ENCODE data around the gene FAM78A.

Gene FAM78A

GRCh38 chr9:131291795-131292315, 15.5 kb upstream of the FAM78A start:
- no peaks in the 10 kb centered on the region for H3K9me3 Mint-ChIP-seq
- no peak for TF ChIP-seq CTCF (IDR thresholded peaks at IDR 0.05; ENCODE audit: unreplicated experiment in 3 of 3)
- H3K27me3 Mint-ChIP-seq (ENCODE audit: low read depth), result no peaks in the 10 kb centered on the region
- peak overlapping the region in 1 of 3 experiments; percentile 60 for H3K4me3 Mint-ChIP-seq
- H3K27ac Mint-ChIP-seq, result no peak overlapping the region
- no peaks in the 10 kb centered on the region for H3K36me3 Mint-ChIP-seq (ENCODE audit: low read depth)
- peaks cover 37% of the 10 kb centered on the region for H3K4me1 Mint-ChIP-seq

- peaks cover 2% of the 10 kb centered on the region for H3K27me3 Mint-ChIP-seq (ENCODE audit: low read depth)
- no peaks in the 10 kb centered on the region for H3K36me3 Mint-ChIP-seq (ENCODE audit: low read depth)
- peak overlapping the region; percentile 8 to 83 (median 75) for H3K4me3 Mint-ChIP-seq
- no peak overlapping the region for H3K27ac Mint-ChIP-seq
- no peaks in the 10 kb centered on the region for H3K9me3 Mint-ChIP-seq
- peaks cover 32% of the 10 kb centered on the region for H3K4me1 Mint-ChIP-seq
- no peak for TF ChIP-seq CTCF (IDR thresholded peaks at IDR 0.05; ENCODE audit: unreplicated experiment in 3 of 3)
These were observed 14.6 kb upstream of the FAM78A start for GRCh38 chr9:131290767-131291370.

GRCh38 chr9:131290036-131290766, 13.9 kb upstream of the FAM78A start:
- Mint-ChIP-seq H3K27me3 (ENCODE audit: low read depth) (peaks cover 9% of the 10 kb centered on the region), H3K27ac (no peak overlapping the region), H3K9me3 (no peaks in the 10 kb centered on the region), H3K4me1 (peaks cover 30% of the 10 kb centered on the region), H3K36me3 (ENCODE audit: low read depth) (no peaks in the 10 kb centered on the region), H3K4me3 (peak overlapping the region in 2 of 3 experiments; percentile 68 to 82)
- no peak for TF ChIP-seq CTCF (IDR thresholded peaks at IDR 0.05; ENCODE audit: unreplicated experiment in 3 of 3)

- H3K27ac Mint-ChIP-seq, result peak within 1 kb of the TSS in 1 of 3 experiments; percentile 60
- no peaks in the 10 kb centered on the region for H3K36me3 Mint-ChIP-seq (ENCODE audit: low read depth)
- peaks cover 30% of the 10 kb centered on the region for H3K4me1 Mint-ChIP-seq
- TF ChIP-seq CTCF (IDR thresholded peaks at IDR 0.05; ENCODE audit: unreplicated experiment in 3 of 3), result no peak
- H3K9me3 Mint-ChIP-seq, result no peaks in the 10 kb centered on the region
- H3K4me3 Mint-ChIP-seq, result peak within 1 kb of the TSS; percentile 73 to 86 (median 75)
- peaks cover 16% of the 10 kb centered on the region for H3K27me3 Mint-ChIP-seq (ENCODE audit: low read depth)
These were observed 13.2 kb upstream of the FAM78A start, which contains the start of gene PLPP7 for GRCh38 chr9:131289301-131290035. PLPP7 (plus strand) TSS chr9:131289723; CDS start chr9:131289998, 275 bp downstream.

GRCh38 chr9:131288217-131288616, 11.9 kb upstream of the FAM78A start:
- no peak for TF ChIP-seq CTCF (IDR thresholded peaks at IDR 0.05; ENCODE audit: unreplicated experiment in 3 of 3)
- no peak overlapping the region for H3K4me3 Mint-ChIP-seq
- no peak overlapping the region for H3K27ac Mint-ChIP-seq
- H3K9me3 Mint-ChIP-seq, result no peaks in the 10 kb centered on the region
- H3K36me3 Mint-ChIP-seq (ENCODE audit: low read depth), result no peaks in the 10 kb centered on the region
- peaks cover 30% of the 10 kb centered on the region for H3K4me1 Mint-ChIP-seq
- peaks cover 29% of the 10 kb centered on the region for H3K27me3 Mint-ChIP-seq (ENCODE audit: low read depth)

All from nephron (organoid).